GM21737 (cell line): ENCODE results near the gene FHDC1.
"Not testable (repeated sequence)": the region's sequence is repeated elsewhere in the genome, so short reads cannot be mapped to it uniquely, and the experiment has no call there.

Source experiments
- ATAC-seq: cut with Tn5 transposase; IDR thresholded peaks from one replicate; pipeline ENCODE4 v1.9.1; 2021; ENCODE audit warnings: mild to moderate bottlenecking, moderate library complexity; ENCODE audit not compliant: unreplicated experiment

FHDC1 gene

DNA sequence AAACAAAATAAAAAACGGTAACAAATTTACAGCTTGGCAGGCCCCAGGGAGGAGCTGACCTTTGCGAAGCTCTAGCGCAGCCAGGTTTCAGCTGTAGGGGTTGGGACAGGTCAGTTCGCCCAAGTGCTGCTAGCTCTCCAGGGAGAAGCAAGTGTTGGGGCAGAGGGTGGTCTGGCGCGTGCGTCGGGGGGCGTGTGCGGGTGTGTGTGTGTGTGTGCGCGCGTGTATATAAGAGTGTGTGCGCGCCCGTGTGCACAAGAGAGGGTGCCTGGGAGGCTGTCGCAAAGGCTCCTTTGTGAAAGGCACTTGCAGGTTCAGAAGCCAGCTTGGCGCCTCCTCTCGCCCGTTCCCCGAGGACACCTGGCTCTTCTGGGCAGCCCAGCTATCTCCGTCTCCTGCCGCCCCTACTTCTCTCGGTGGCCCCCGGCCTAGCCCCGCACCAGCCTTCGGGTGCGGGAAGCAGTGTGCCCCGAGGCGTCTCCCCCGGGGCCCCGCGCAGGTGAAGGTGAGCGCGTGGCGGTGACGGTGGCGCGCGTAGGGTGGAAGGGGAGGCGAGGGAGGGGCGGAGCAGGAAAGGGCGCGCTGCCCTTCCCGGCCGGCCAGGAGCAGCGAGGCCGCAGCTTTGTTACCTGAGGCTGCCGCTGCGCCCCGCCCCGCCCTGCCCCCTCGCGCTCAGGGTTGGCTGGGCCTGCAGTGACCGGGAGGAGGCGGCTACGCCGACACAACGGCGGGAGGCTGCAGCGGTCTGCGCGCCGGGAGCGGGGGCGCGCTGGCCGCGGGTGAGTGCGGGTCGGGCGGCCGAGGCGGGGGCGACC, at the start of gene FHDC1:
FHDC1 (plus strand) TSS at position 693 of the 815 bp plus-strand sequence. CDS start 6,735 bp downstream, outside the sequence.
- ATAC-seq, result no peak

- no peak for ATAC-seq
Observed at GRCh38 chr4:152887981-152888380, 48.1 kb upstream of the FHDC1 start.

DNA sequence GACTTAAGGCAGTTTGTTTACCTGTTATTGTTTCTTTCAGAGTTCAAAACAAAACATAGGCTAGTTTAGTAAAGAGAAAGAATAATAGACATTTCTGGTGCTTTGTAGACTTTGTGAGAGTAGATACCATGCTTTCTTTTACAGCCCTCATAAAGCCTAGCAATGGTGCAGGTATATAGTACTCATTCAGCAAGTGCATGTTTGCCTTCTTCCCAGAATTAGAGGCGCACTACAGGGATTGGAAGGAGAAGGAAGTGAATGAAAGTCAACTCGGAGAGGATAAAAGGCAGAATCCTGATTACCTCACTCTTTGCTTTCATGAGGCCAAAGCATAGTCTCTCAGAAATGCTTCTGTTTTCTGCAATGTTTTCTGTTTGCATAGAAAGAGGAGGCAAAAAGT, 43.1 kb upstream of the FHDC1 start:
- ATAC-seq, result no peak

- ATAC-seq, result no peak
Observed at GRCh38 chr4:152894673-152895072, 41.5 kb upstream of the FHDC1 start.

- no peak for ATAC-seq
Observed at GRCh38 chr4:152896811-152897210, 39.3 kb upstream of the FHDC1 start.

DNA sequence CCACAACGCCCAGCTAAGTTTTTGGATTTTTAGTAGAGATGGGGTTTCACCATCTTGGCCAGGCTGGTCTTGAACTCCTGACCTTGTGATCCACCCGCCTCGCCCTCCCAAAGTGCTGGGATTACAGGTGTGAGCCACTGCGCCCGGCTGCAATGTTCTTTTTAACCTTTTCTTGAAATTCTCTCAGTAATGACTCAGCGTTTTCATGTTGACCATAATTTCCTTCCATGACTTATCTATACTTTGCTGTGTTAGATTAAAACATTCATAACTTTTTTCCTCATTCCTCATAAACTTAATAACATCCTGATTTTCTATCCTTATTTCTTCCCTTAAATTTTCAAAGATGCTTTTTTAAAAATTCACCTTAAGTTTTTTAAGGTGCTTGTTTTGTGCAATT, 38.0 kb upstream of the FHDC1 start:
- not testable (repeated sequence) for ATAC-seq

- ATAC-seq, result no peak
Observed at GRCh38 chr4:152898606-152899005, 37.5 kb upstream of the FHDC1 start.

GRCh38 chr4:152900395-152900794, 35.7 kb upstream of the FHDC1 start:
- ATAC-seq, result no peak

GRCh38 chr4:152901205-152901604, 34.9 kb upstream of the FHDC1 start:
- ATAC-seq, result no peak

DNA sequence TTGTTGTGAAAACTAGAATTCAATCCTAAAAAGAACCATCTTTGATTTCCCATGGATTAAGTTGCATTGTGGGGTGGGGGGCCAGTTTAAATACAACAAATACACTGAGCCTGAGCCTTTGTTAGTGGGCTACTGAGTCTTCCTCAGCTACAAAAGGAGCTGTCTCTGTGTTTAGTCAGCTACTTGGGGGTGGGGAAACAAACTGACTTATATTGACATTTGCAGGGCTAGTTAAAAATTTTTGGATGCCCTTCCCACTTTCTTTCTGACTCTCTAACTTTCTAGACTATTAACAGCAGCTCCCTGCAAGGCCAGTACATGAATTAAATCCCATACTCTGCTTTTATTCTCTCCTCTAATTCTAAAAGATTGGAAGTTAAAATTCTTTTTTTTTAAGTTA, 32.5 kb upstream of the FHDC1 start:
- no peak for ATAC-seq

DNA sequence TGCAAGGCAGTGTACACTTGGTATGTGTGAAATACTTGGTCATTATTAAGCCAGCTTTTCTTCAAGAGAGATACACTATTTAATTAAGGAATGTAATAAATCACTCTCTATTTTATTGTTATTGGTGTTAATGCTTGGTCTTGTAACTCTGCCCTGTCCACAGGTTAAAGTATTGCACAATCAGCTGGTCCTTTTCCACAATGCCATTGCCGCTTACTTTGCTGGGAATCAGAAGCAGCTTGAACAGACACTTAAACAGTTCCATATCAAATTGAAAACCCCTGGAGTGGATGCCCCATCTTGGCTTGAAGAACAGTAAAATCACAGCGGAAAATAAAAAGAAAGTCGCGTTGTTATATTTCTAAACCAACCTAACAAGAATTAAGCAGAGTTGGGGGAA, 26.2 kb upstream of the FHDC1 start:
- ATAC-seq, result no peak

DNA sequence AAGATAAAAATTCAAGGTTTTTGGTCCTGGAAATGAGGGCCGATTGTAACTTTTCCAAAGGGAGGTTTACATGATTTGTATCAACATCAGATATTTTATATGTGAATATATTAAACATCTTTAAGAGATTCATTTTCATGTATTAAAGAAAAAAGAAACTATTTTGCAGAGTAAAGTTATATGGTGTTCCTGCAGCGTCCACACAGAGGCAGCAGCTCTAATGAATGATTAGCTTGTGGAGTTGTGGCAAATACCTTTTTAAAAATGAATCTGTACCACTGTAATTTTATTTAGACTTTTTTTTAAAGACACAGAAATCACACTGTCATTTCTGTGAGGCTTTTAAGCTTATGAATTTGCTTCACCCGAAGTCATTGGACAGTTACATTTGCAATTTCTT, 25.6 kb upstream of the FHDC1 start:
- ATAC-seq, result no peak

DNA sequence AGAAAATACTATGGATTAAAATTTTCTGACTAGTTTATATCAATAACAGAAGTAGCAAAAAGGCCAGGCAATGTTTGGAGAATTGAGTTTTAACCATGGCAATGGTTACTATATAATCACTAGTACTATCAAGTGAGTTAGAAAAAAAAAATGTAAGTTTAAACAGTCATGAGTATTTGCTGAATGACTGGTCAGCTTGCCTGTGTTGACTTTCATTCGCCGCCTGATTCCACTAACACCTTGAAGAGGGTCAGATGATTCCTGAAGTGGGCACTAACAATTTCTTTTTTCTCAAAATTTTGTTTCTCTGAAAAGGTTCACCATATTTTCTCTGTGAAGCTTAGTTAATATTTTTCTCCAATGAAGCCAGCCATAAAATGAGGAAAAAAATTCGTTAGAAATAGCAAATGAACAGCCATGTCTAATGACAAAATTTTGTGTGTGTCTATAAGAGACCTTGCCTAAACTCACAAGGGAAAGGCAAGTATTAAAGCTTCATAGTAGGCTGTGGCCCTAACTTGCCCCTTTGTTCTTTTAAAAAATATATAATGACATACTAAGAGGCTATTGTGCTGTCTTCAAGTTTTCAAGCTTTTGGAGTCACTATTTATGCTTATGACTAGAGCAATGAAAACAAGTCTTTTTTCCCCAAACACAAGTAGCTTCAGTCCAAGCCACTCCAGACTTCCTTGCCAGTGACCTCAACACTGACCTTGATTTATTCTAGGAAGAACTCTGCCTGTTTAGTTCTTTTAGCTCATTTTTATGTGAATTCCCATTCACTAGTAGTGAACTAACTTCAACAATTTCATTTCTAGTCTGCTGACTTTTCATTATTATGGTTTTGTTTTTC, 18.4 kb upstream of the FHDC1 start:
- no peak for ATAC-seq

DNA sequence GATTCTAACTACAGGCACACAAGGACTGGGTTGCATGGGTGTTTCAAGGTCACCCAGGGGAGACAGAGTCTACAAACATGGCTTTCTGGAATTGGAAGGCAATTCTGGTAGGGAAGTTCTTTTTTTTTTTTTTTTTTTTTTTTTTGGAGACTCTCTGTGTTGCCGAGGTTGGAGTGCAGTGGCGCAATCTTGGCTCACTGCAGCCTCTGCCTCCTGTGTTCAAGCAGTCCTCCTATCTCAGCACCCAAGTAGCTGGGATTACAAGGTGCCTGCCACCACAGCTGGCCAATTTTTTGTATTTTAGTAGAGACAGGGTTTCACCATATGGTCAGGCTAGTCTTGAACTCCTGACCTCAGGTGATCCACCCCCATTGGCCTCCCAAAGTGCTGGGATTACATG, 16.3 kb upstream of the FHDC1 start:
- ATAC-seq, result no peak

- no peak for ATAC-seq
Observed at GRCh38 chr4:152920768-152921167, 15.4 kb upstream of the FHDC1 start.

GRCh38 chr4:152921284-152921683, 14.8 kb upstream of the FHDC1 start:
- ATAC-seq, result no peak

GRCh38 chr4:152925851-152926250, 10.3 kb upstream of the FHDC1 start:
- no peak for ATAC-seq

- ATAC-seq, result no peak
Observed at GRCh38 chr4:152926959-152927358, 9.2 kb upstream of the FHDC1 start.

- ATAC-seq, result no peak
Observed at GRCh38 chr4:152927737-152928136, 8.4 kb upstream of the FHDC1 start.

GRCh38 chr4:152928286-152928685, 7.8 kb upstream of the FHDC1 start:
- ATAC-seq, result no peak

- no peak for ATAC-seq
Observed at GRCh38 chr4:152929888-152930287, 6.2 kb upstream of the FHDC1 start.

DNA sequence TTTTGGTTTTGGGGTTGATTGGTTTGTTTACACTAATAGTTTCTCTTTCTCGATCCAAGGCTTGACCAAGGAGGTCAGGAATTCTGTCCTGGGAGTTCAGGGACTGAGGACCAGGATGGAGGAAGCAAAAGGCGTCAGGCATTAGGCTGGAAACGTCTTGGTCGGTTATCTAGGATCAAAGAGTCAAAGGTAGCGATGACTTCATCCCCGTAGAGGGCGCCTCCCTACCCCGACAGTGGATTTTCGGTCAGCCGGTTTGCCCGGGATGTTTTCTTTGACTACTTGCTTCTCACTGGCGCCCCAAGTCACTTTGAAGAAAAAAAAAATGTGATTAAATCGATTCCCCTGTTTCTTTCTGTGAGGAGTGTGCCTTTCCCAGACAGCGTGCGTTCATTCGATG, 980 bp upstream of the FHDC1 start:
- ATAC-seq, result no peak
